ENCODE data around the gene ELOVL6. TPM values are rescaled to one million over a fixed set of nuclear protein-coding genes. Genes with fewer than 3 reads are reported as not detected.
"Not testable (repeated sequence)": the region's sequence is repeated elsewhere in the genome, so short reads cannot be mapped to it uniquely, and the experiment has no call there.

The ELOVL6 gene
- total RNA-seq, 1 experiment from 2014 or later, result 3.9 TPM

- no peak for DNase-seq (ENCODE audit: low read depth)
These were observed 73.7 kb downstream of the ELOVL6 start for GRCh38 chr4:110124711-110125110.

GRCh38 chr4:110122201-110122600 lies 76.2 kb downstream of the ELOVL6 start:
- DNase-seq (ENCODE audit: low read depth), result no peak

GRCh38 chr4:110120506-110120905 lies 77.9 kb downstream of the ELOVL6 start:
- no peak for DNase-seq (ENCODE audit: low read depth)

- DNase-seq (ENCODE audit: low read depth), result no peak
These were observed 78.5 kb downstream of the ELOVL6 start for GRCh38 chr4:110119880-110120279.

- DNase-seq (ENCODE audit: low read depth), result no peak
These were observed 79.1 kb downstream of the ELOVL6 start for GRCh38 chr4:110119337-110119736.

- DNase-seq (ENCODE audit: low read depth), result no peak
These were observed 86.4 kb downstream of the ELOVL6 start for GRCh38 chr4:110112056-110112455.

- no peak for DNase-seq (ENCODE audit: low read depth)
These were observed 89.0 kb downstream of the ELOVL6 start for GRCh38 chr4:110109455-110109854.

GRCh38 chr4:110108960-110109359 lies 89.5 kb downstream of the ELOVL6 start:
- DNase-seq (ENCODE audit: low read depth), result no peak

GRCh38 chr4:110108422-110108821 lies 90.0 kb downstream of the ELOVL6 start:
- no peak for DNase-seq (ENCODE audit: low read depth)

- DNase-seq (ENCODE audit: low read depth), result no peak
These were observed 90.5 kb downstream of the ELOVL6 start for GRCh38 chr4:110107866-110108265.

- peak; percentile 12 for DNase-seq (ENCODE audit: low read depth)
These were observed 91.5 kb downstream of the ELOVL6 start for GRCh38 chr4:110106931-110107296.

GRCh38 chr4:110104661-110105060 lies 93.8 kb downstream of the ELOVL6 start:
- DNase-seq (ENCODE audit: low read depth), result no peak

GRCh38 chr4:110099638-110100037 lies 98.8 kb downstream of the ELOVL6 start:
- DNase-seq (ENCODE audit: low read depth), result no peak

- no peak for DNase-seq (ENCODE audit: low read depth)
These were observed 102.0 kb downstream of the ELOVL6 start for GRCh38 chr4:110096405-110096804.

GRCh38 chr4:110092646-110093045 lies 105.8 kb downstream of the ELOVL6 start:
- no peak for DNase-seq (ENCODE audit: low read depth)

- DNase-seq (ENCODE audit: low read depth), result peak; percentile 10
These were observed 106.8 kb downstream of the ELOVL6 start for GRCh38 chr4:110091434-110092140.

GRCh38 chr4:110088670-110089069 lies 109.7 kb downstream of the ELOVL6 start:
- DNase-seq (ENCODE audit: low read depth), result no peak

GRCh38 chr4:110087070-110087708 lies 111.2 kb downstream of the ELOVL6 start:
- peak; percentile 37 for DNase-seq (ENCODE audit: low read depth)

GRCh38 chr4:110085131-110085530 lies 113.3 kb downstream of the ELOVL6 start:
- DNase-seq (ENCODE audit: low read depth), result peak; percentile 40

GRCh38 chr4:110084154-110084553 lies 114.3 kb downstream of the ELOVL6 start:
- no peak for DNase-seq (ENCODE audit: low read depth)

GRCh38 chr4:110078148-110078547 lies 120.3 kb downstream of the ELOVL6 start:
- DNase-seq (ENCODE audit: low read depth), result not testable (repeated sequence)

- DNase-seq (ENCODE audit: low read depth), result not testable (repeated sequence)
These were observed 121.6 kb downstream of the ELOVL6 start for GRCh38 chr4:110076828-110077227.

GRCh38 chr4:110075891-110076290 lies 122.5 kb downstream of the ELOVL6 start:
- DNase-seq (ENCODE audit: low read depth), result no peak
